WI38 (cell line): ENCODE data around the gene EIF4A3.
"Not testable (repeated sequence)": the region's sequence is repeated elsewhere in the genome, so short reads cannot be mapped to it uniquely, and the experiment has no call there.

ENCODE experiments used
- H3K4me3 ChIP-seq: 2 replicates; pipeline ENCODE4 v1.5.1; 2011; ENCODE audit warnings: low read depth, mild to moderate bottlenecking, control low read depth, low read length
- CTCF ChIP-seq: IDR thresholded peaks from 2 replicates; pipeline ENCODE4 v1.5.1; 2012; ENCODE audit warnings: low read depth, mild to moderate bottlenecking, control low read depth, low read length

The EIF4A3 gene

GRCh38 chr17:80092959-80093358 lies 54.0 kb downstream of the EIF4A3 start:
- TF ChIP-seq CTCF, result no peak
- H3K4me3 ChIP-seq, result no peak overlapping the region

- TF ChIP-seq CTCF, result no peak
- H3K4me3 ChIP-seq, result no peak overlapping the region
These were observed 55.6 kb downstream of the EIF4A3 start for GRCh38 chr17:80091376-80091775.

- not testable (repeated sequence) for H3K4me3 ChIP-seq
These were observed 56.8 kb downstream of the EIF4A3 start for GRCh38 chr17:80090164-80090563.

DNA sequence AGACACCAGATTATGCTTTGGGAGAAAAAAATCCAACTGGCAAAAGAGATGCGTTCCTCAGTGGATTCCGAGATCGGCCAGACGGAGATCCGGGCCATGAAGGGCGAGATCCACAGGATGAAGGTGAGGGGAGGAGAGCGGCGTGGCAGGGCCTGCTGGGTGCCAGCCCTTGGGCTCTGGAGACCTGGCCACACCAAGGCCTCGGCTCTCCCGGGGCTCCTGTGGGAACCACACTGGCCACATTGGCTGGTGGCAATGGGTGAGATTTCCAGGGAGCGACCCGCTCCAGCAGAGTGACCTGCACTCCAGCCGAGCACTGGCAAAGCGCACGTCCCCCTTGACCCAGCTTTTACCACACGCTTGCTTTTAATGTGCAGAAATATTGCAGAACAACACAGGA lies 57.2 kb downstream of the EIF4A3 start:
- no peak overlapping the region for H3K4me3 ChIP-seq
- no peak for TF ChIP-seq CTCF

- no peak for TF ChIP-seq CTCF
- H3K4me3 ChIP-seq, result no peak overlapping the region
These were observed 59.3 kb downstream of the EIF4A3 start for GRCh38 chr17:80087346-80088265.

DNA sequence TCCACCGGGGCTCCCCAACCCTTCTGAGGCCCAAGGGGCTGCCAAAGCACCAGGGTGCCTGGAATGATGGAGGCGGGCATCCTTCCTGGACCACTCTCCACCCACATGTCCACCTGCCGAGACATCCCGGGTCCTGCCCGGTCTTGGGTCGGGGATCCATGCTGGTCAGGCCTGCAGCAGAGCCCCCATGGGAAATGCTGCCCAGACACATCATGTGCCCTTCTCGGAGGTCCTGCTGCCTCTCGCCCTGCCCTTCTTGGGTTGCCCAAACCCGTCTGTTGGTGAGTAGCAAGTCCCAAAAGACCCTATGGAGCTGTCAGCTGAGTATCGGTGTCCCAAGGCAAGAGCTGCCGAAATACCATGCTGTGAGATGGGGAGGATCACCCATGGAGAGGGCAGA lies 60.3 kb downstream of the EIF4A3 start:
- no peak overlapping the region for H3K4me3 ChIP-seq
- no peak for TF ChIP-seq CTCF

- no peak overlapping the region for H3K4me3 ChIP-seq
- TF ChIP-seq CTCF, result no peak
These were observed 60.8 kb downstream of the EIF4A3 start for GRCh38 chr17:80086081-80086480.
